ENCODE measurements around the gene ST3GAL4. TPM values are rescaled to one million over a fixed set of nuclear protein-coding genes. Genes with fewer than 3 reads are reported as not detected.

Gene ST3GAL4
- total and polyA plus RNA-seq, 2 of the 8 experiments (the other 6 are each of a cell fraction or from before 2014, with no cell fraction given), result 15.6 to 20.0 TPM

DNA sequence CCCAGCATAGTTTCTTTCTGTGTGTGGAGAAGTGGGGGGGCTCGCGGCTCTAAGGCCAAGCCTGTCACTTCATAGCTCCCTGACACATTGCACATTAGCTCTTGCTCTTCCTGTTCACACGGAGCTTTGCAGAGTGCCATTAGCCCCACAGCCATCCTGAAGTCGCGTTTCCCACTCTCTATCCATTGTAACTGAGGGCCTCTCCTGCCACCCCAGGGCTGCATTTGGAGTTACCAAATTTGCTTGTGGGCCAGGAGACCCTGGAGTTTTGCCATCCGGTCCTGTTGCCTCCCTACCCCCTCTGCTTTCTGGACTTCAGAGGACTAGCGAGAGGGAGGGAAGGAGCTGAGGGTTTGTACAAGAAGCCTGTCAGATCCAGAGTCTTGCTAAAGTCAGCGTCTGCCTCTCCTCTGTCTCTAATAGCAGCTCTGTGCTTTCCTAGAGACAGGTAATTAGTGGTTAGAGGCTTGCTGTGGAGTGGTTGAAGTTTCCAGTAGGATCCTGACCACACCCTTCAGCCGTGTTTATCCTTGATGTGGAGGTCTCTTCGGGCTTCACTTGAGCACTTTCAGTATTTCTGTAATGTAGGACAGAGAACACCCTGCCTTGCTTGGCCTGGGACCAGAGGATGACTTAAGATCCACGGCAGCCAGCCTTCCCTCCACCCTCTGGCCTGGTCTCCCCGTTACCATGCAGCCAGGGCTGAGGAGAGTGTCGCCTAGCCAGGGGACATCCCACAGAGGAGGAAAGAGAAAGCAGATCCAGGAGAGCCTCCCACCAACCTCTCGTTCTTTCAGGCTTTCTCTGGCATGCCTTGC is 37.5 kb upstream of the ST3GAL4 start:
- no peak overlapping the region for H3K23ac ChIP-seq (ENCODE audit: insufficient read length)
- CTCF ChIA-PET (ENCODE audit: partially characterized antibody), result interaction anchor here (0.6 to 2.8 kb wide), 7 partner anchors 7 to 165 kb away, joined by 3 to 20 read pairs (median 4); no protein-coding TSS in a partner anchor

More for the DNA sequence above, 37.5 kb upstream of the ST3GAL4 start:
- no peak overlapping the region for H3K9ac ChIP-seq (replicated peaks in 1 of 4; ENCODE audit: extremely low read depth in 1 of 4, low read depth in 3 of 4, low read length in 3 of 4)
- no peak overlapping the region for H3K4ac ChIP-seq (replicated peaks; ENCODE audit: insufficient read length, low read depth, low read length)
- H3K4me1 ChIP-seq (replicated peaks in 1 of 4; ENCODE audit: control insufficient read depth in 3 of 4, insufficient read depth in 4 of 4, low read length in 3 of 4), result no peaks in the 10 kb centered on the region; a peak in 1 of 7 replicates
- peaks cover 0 to 4% (median 0%) of the 10 kb centered on the region in 4 experiments; a peak in 1 of 8 replicates for H3K36me3 ChIP-seq (ENCODE audit: control insufficient read depth in 2 of 4, insufficient read depth in 4 of 4, low read length in 3 of 4)
- H3K56ac ChIP-seq (replicated peaks; ENCODE audit: insufficient read length, low read depth, low read length), result no peak overlapping the region
- no peak overlapping the region for H2BK20ac ChIP-seq (ENCODE audit: low read length)
- H2AFZ ChIP-seq (ENCODE audit: low read length), result no peak overlapping the region
- POLR2A ChIA-PET (ENCODE audit: partially characterized antibody), result interaction anchor here (1.0 kb wide), 1 partner anchor 11 kb away, joined by 3 read pairs; no protein-coding TSS in a partner anchor
- FAIRE-seq, result no peak
- H3K9me3 ChIP-seq (ENCODE audit: insufficient read depth in 2 of 2, low read depth in 1 of 2, low read length in 1 of 2), result no peaks in the 10 kb centered on the region
- no peaks in the 10 kb centered on the region for H3K23me2 ChIP-seq (ENCODE audit: low read depth, low read length)
- H3K79me2 ChIP-seq (ENCODE audit: control insufficient read depth in 1 of 2, insufficient read depth in 2 of 2, low read length in 2 of 2), result no peaks in the 10 kb centered on the region
- no peak overlapping the region for H3K14ac ChIP-seq (ENCODE audit: insufficient read length)
- peaks cover 2% of the 10 kb centered on the region; the same call in 1 of the 2 replicates for H3K79me1 ChIP-seq (ENCODE audit: low read depth, low read length)
- no peak overlapping the region; the same call in 1 of the 2 replicates for H4K8ac ChIP-seq (ENCODE audit: extremely low read depth, insufficient read depth, low read length)
- TF ChIP-seq RXRA (IDR thresholded peaks at IDR 0.05; ENCODE audit: insufficient read depth, low read depth, low read length), result no peak
- TF ChIP-seq SRF (IDR thresholded peaks at IDR 0.05; ENCODE audit: low read depth, low read length), result no peak
- H2AK5ac ChIP-seq (ENCODE audit: low read depth, low read length), result no peak overlapping the region
- H2BK5ac ChIP-seq (ENCODE audit: low read depth, low read length), result no peak overlapping the region; the same call in 1 of the 2 replicates
- no peak overlapping the region for H3K4me3 ChIP-seq (ENCODE audit: extremely low read depth in 1 of 4, insufficient read depth in 2 of 4, low read depth in 3 of 4, low read length in 4 of 4)
- no peak overlapping the region for H3K27ac ChIP-seq (ENCODE audit: low read depth, low read length)
- 88% methylated on average over 13 of the region's 14 CpGs; no CpG with 5 or more reads in 1 of the 2 experiments for WGBS, 2 experiments (ENCODE audit: extremely low coverage in 1 of 2, insufficient coverage in 1 of 2, insufficient read length in 1 of 2, insufficient replicate concordance in 2 of 2, low coverage in 1 of 2, low lambda C conversion rate in 2 of 2, missing lambda C conversion rate in 1 of 2)
- DNase-seq (ENCODE audit: low read depth in 1 of 2, low spot score in 2 of 2), result no peak
- H3K4me2 ChIP-seq (ENCODE audit: insufficient read depth in 1 of 2, low read depth in 2 of 2, low read length in 2 of 2), result no peak overlapping the region
- H3K18ac ChIP-seq (ENCODE audit: extremely low read depth, low read length), result no peak overlapping the region
- no peaks in the 10 kb centered on the region for H3K27me3 ChIP-seq (replicated peaks in 1 of 4; ENCODE audit: control insufficient read depth in 3 of 4, extremely low read depth in 1 of 4, insufficient read depth in 3 of 4, low read length in 3 of 4)
- no peak overlapping the region for H2BK120ac ChIP-seq (replicated peaks; ENCODE audit: low read depth, low read length)
- H4K5ac ChIP-seq (ENCODE audit: insufficient read length, low read depth, low read length), result no peak overlapping the region
- H2BK15ac ChIP-seq (ENCODE audit: low read length), result no peak overlapping the region
- no peaks in the 10 kb centered on the region for H4K20me1 ChIP-seq (replicated peaks in 1 of 2; ENCODE audit: control insufficient read depth in 1 of 2, insufficient read depth in 2 of 2, low read length in 2 of 2)
- no peak overlapping the region for H4K91ac ChIP-seq (replicated peaks; ENCODE audit: insufficient read length, low read length)
- H2BK12ac ChIP-seq (ENCODE audit: low read depth, low read length), result no peak overlapping the region
